ENCODE measurements around the gene MRPL19. TPM values are rescaled to one million over a fixed set of nuclear protein-coding genes. Genes with fewer than 3 reads are reported as not detected.

MRPL19 gene
- total and polyA plus RNA-seq, 2 of the 13 experiments (the other 11 are each of a cell fraction or from before 2014, with no cell fraction given) = 43.2 to 163 TPM

GRCh38 chr2:75646583-75647425 lies at the start of gene MRPL19 (continued):
- no peak for TF ChIP-seq SMC3 (IDR thresholded peaks at IDR 0.05; ENCODE audit: low read length)
- peak; percentile 87 for TF ChIP-seq FOXO1 (CRISPR knock-in tag; IDR thresholded peaks at IDR 0.05)
- TF ChIP-seq, protein P1, sequence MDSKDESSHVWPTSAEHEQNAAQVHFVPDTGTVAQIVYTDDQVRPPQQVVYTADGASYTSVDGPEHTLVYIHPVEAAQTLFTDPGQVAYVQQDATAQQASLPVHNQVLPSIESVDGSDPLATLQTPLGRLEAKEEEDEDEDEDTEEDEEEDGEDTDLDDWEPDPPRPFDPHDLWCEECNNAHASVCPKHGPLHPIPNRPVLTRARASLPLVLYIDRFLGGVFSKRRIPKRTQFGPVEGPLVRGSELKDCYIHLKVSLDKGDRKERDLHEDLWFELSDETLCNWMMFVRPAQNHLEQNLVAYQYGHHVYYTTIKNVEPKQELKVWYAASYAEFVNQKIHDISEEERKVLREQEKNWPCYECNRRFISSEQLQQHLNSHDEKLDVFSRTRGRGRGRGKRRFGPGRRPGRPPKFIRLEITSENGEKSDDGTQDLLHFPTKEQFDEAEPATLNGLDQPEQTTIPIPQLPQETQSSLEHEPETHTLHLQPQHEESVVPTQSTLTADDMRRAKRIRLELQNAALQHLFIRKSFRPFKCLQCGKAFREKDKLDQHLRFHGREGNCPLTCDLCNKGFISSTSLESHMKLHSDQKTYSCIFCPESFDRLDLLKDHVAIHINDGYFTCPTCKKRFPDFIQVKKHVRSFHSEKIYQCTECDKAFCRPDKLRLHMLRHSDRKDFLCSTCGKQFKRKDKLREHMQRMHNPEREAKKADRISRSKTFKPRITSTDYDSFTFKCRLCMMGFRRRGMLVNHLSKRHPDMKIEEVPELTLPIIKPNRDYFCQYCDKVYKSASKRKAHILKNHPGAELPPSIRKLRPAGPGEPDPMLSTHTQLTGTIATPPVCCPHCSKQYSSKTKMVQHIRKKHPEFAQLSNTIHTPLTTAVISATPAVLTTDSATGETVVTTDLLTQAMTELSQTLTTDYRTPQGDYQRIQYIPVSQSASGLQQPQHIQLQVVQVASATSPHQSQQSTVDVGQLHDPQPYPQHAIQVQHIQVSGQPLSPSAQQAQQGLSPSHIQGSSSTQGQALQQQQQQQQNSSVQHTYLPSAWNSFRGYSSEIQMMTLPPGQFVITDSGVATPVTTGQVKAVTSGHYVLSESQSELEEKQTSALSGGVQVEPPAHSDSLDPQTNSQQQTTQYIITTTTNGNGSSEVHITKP (CRISPR knock-in tag; IDR thresholded peaks at IDR 0.05; ENCODE audit: low read depth) = peak; percentile 54; the same call in 1 of the 2 replicates
- TF ChIP-seq ZNF761 (CRISPR knock-in tag; conservative IDR thresholded peaks at IDR 0.05) = peak; percentile 91
- peak; percentile 98 for TF ChIP-seq FLYWCH1 (CRISPR knock-in tag; IDR thresholded peaks at IDR 0.05)
- TF ChIP-seq ZNF629 (CRISPR knock-in tag; conservative IDR thresholded peaks at IDR 0.05) = no peak
- no peak for TF ChIP-seq NCOA5 (CRISPR knock-in tag; IDR thresholded peaks at IDR 0.05)
- TF ChIP-seq ZNF780A (CRISPR knock-in tag; IDR thresholded peaks at IDR 0.05) = peak; percentile 58; the same call in 1 of the 2 replicates
- no peak for TF ChIP-seq NCOR1 (IDR thresholded peaks at IDR 0.05; ENCODE audit: borderline replicate concordance, low read length)
- TF ChIP-seq ZNF337 (CRISPR knock-in tag; IDR thresholded peaks at IDR 0.05; ENCODE audit: borderline replicate concordance, low read depth) = no peak
- no peak for TF ChIP-seq BHLHE40 (IDR thresholded peaks at IDR 0.05; ENCODE audit: low read length)
- peak; percentile 96 for TF ChIP-seq NR2C2 (CRISPR knock-in tag; IDR thresholded peaks at IDR 0.05; ENCODE audit: borderline replicate concordance)
- 0 out of 2 replicates have a peak, but pooled peaks have one; percentile 46 for TF ChIP-seq ZNF746 (CRISPR knock-in tag; IDR thresholded peaks at IDR 0.05)
- 0 out of 2 replicates have a peak, but pooled peaks have one; percentile 58 for TF ChIP-seq HOXD1 (CRISPR knock-in tag; IDR thresholded peaks at IDR 0.05)
- peak; percentile 71 for TF ChIP-seq SIX4 (CRISPR knock-in tag; IDR thresholded peaks at IDR 0.05)
- no peak for TF ChIP-seq MAFK (conservative IDR thresholded peaks at IDR 0.05 in 1 of 2, IDR thresholded peaks at IDR 0.05 in 1 of 2; ENCODE audit: low read length in 2 of 2)
- no peak for TF ChIP-seq ZNF512B (CRISPR knock-in tag; IDR thresholded peaks at IDR 0.05; ENCODE audit: borderline replicate concordance)
- no peak for TF ChIP-seq ZNF430 (CRISPR knock-in tag; IDR thresholded peaks at IDR 0.05)
- peak; percentile 34; the same call in 1 of the 2 replicates for TF ChIP-seq ZNF121 (CRISPR knock-in tag; IDR thresholded peaks at IDR 0.05)
- TF ChIP-seq MED13 (CRISPR knock-in tag; IDR thresholded peaks at IDR 0.05) = peak; percentile 15; the same call in 1 of the 2 replicates
- peak; percentile 85 for TF ChIP-seq TOPORS (CRISPR knock-in tag; IDR thresholded peaks at IDR 0.05)
- TF ChIP-seq ATF2 (CRISPR knock-in tag; IDR thresholded peaks at IDR 0.05) = 0 out of 2 replicates have a peak, but pooled peaks have one; percentile 66
- no peak for TF ChIP-seq TBP (CRISPR knock-in tag; IDR thresholded peaks at IDR 0.05)

Data from HepG2 (cell line).